ENCODE measurements around the gene ATP5F1D. TPM values are rescaled to one million over a fixed set of nuclear protein-coding genes. Genes with fewer than 3 reads are reported as not detected.

ATP5F1D gene
- total and polyA plus RNA-seq, 2 of the 13 experiments (the other 11 are each of a cell fraction or from before 2014, with no cell fraction given), result 39.4 to 78.7 TPM

DNA sequence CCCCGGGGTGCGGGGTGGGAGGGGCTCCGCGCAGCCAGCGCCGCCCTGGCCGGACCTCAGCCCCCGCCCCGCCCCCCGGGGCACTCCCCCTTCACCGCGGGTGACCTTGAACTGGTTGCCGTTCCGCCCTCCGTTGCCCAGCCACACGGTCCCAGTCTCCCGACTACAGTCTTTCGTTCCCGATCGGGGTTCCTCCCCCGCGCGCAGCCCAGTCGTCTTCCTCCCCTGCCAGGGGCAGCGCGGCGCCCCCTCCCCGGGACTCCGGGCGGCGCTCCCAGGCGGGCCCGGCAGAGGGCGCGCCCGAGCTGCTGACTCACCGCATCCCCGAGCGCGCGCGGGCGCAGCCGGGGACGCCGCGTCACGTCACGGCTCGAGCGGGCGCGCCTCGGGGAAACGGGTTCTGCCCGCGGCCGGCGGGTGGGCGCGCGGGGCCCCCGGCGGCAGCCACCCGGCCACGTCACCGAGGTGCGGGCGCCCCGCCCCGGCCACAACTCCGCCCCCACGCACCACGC is 7.3 kb downstream of the ATP5F1D start (continued):
- 0 out of 2 replicates have a peak, but pooled peaks have one; percentile 71 for TF ChIP-seq POLR2AphosphoS2 (IDR thresholded peaks at IDR 0.05; ENCODE audit: low read depth, low read length)
- no peak for TF ChIP-seq ISL2 (CRISPR knock-in tag; IDR thresholded peaks at IDR 0.05)
- peak; percentile 39; the same call in 1 of the 2 replicates for TF ChIP-seq RARA (CRISPR knock-in tag; IDR thresholded peaks at IDR 0.05)
- TF ChIP-seq CBX1 (IDR thresholded peaks at IDR 0.05; ENCODE audit: low read depth), result no peak
- no peak for TF ChIP-seq ZNF510 (CRISPR knock-in tag; IDR thresholded peaks at IDR 0.05; ENCODE audit: low read depth)
- TF ChIP-seq ZNF251 (CRISPR knock-in tag; IDR thresholded peaks at IDR 0.05), result no peak
- TF ChIP-seq CBFB (CRISPR knock-in tag; IDR thresholded peaks at IDR 0.05), result no peak
- TF ChIP-seq ZNF788 (CRISPR knock-in tag; IDR thresholded peaks at IDR 0.05; ENCODE audit: borderline replicate concordance), result no peak
- TF ChIP-seq, protein P1, sequence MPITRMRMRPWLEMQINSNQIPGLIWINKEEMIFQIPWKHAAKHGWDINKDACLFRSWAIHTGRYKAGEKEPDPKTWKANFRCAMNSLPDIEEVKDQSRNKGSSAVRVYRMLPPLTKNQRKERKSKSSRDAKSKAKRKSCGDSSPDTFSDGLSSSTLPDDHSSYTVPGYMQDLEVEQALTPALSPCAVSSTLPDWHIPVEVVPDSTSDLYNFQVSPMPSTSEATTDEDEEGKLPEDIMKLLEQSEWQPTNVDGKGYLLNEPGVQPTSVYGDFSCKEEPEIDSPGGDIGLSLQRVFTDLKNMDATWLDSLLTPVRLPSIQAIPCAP (CRISPR knock-in tag; IDR thresholded peaks at IDR 0.05; ENCODE audit: low read depth), result no peak
- TF ChIP-seq ZNF343 (CRISPR knock-in tag; IDR thresholded peaks at IDR 0.05), result no peak
- TF ChIP-seq CREM (IDR thresholded peaks at IDR 0.05), result no peak
- TF ChIP-seq CREM (CRISPR knock-in tag; IDR thresholded peaks at IDR 0.05), result no peak
- TF ChIP-seq ZNF446 (CRISPR knock-in tag; IDR thresholded peaks at IDR 0.05), result no peak
- no peak for TF ChIP-seq TMF1 (CRISPR knock-in tag; IDR thresholded peaks at IDR 0.05; ENCODE audit: low read depth)
- no peak for TF ChIP-seq ZNF556 (CRISPR knock-in tag; IDR thresholded peaks at IDR 0.05; ENCODE audit: borderline replicate concordance)
- TF ChIP-seq, protein P2, sequence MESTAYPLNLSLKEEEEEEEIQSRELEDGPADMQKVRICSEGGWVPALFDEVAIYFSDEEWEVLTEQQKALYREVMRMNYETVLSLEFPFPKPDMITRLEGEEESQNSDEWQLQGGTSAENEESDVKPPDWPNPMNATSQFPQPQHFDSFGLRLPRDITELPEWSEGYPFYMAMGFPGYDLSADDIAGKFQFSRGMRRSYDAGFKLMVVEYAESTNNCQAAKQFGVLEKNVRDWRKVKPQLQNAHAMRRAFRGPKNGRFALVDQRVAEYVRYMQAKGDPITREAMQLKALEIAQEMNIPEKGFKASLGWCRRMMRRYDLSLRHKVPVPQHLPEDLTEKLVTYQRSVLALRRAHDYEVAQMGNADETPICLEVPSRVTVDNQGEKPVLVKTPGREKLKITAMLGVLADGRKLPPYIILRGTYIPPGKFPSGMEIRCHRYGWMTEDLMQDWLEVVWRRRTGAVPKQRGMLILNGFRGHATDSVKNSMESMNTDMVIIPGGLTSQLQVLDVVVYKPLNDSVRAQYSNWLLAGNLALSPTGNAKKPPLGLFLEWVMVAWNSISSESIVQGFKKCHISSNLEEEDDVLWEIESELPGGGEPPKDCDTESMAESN (CRISPR knock-in tag; conservative IDR thresholded peaks at IDR 0.05), result no peak
- TF ChIP-seq GTF3A (CRISPR knock-in tag; conservative IDR thresholded peaks at IDR 0.05), result no peak
- TF ChIP-seq, protein P3, sequence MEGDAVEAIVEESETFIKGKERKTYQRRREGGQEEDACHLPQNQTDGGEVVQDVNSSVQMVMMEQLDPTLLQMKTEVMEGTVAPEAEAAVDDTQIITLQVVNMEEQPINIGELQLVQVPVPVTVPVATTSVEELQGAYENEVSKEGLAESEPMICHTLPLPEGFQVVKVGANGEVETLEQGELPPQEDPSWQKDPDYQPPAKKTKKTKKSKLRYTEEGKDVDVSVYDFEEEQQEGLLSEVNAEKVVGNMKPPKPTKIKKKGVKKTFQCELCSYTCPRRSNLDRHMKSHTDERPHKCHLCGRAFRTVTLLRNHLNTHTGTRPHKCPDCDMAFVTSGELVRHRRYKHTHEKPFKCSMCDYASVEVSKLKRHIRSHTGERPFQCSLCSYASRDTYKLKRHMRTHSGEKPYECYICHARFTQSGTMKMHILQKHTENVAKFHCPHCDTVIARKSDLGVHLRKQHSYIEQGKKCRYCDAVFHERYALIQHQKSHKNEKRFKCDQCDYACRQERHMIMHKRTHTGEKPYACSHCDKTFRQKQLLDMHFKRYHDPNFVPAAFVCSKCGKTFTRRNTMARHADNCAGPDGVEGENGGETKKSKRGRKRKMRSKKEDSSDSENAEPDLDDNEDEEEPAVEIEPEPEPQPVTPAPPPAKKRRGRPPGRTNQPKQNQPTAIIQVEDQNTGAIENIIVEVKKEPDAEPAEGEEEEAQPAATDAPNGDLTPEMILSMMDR (CRISPR knock-in tag; IDR thresholded peaks at IDR 0.05), result peak; percentile 56
- TF ChIP-seq ZNF142 (CRISPR knock-in tag; IDR thresholded peaks at IDR 0.05), result no peak
- TF ChIP-seq KDM4B (CRISPR knock-in tag; IDR thresholded peaks at IDR 0.05), result no peak
- TF ChIP-seq ZNF772 (CRISPR knock-in tag; IDR thresholded peaks at IDR 0.05), result no peak

Data from HepG2 (cell line).